Activated CD8-positive, alpha-beta memory T cell treated with anti-CD3 and anti-CD28 coated beads, Interleukin-2, amount 50 U/mL, for 4 hours (primary cell): ENCODE data around the gene FHL5.
"Not testable (repeated sequence)": the region's sequence is repeated elsewhere in the genome, so short reads cannot be mapped to it uniquely, and the experiment has no call there.

Experiments used
- DNase-seq: peaks from one replicate; pipeline ENCODE4 v3.0.0-alpha.2; 2020

FHL5 gene, protein sequence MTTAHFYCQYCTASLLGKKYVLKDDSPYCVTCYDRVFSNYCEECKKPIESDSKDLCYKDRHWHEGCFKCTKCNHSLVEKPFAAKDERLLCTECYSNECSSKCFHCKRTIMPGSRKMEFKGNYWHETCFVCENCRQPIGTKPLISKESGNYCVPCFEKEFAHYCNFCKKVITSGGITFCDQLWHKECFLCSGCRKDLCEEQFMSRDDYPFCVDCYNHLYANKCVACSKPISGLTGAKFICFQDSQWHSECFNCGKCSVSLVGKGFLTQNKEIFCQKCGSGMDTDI

DNA sequence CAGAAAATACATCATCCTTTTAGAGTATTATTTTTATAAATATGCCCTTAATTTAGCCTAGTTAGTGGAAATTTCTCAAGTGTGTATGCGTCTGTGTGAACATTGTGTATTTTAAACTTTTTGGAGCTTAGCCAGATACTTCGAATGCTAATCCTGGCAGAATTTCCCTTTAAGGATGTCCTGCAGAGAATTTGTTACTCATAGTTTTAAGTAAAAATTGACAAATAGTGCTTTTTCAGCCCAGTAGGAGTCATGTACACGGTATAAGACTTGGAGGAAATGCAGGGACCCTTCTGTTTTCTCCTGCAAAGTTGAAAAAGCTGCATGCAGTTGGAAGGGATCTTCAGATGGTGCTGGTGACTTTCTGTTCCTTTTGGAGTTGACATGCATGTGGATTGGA, at the start of gene FHL5:
Gene FHL5, plus strand, starts transcription at position 243 of the 400 bp plus-strand sequence. CDS start 40,486 bp downstream, outside the sequence.
- DNase-seq = no peak

DNA sequence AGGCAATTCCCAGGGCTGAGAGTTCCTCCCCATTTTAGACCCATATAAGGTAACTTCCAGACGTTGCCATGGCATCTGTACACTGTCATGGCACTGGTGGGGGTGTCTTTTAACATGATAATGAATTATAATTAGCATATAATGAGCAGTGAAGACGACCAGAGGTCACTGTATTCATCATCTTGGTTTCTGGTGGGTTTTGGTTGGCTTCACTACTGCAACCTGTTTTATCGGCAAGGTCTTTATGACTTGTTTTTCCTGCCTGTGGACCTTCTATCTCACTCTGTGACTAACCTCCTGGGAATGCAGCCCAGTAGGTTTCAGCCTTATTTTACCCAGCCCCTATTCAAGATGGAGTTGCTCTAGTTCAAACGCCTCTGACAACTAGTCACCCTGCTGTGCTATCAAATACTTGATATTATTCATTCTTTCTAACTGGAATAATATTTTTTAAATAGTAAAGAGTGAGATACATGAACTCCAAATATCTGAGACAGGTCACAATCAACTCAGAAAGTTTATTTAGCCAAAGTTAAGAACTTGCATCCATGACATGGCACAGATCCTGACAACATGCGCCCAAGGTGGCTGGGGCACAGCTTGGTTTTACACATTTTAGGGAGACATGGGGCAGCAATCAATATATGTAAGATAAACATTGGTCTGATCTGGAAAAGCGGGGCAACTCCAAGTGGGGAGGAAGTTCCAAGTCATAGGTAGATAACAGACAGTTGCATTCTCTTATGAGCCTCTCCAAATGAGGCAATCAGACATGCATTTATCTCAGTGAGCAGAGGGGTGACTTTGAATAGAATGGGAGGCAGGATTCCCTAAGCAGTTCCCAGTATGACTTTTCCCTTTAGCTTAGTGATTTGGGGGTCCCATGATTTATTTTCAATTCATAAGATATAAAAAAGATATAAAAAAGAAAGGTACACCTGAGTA, 42.5 kb upstream of the FHL5 start:
- no peak for DNase-seq

DNA sequence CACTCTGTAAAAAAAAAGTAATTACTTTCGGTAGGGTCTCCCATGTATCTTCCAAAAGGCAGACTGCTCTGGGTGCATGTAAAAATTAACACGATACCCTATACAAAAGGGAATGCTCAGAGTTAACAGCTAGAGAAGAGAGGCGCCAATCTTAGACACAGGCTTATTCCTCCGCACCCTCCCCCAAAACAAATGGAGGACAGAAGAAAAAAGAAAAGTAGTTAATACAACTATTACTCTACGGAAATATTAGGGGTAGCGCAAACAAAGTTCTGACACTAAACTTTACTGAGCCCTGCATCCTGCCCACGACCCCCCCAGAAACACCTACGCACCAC, 41.7 kb upstream of the FHL5 start:
- no peak for DNase-seq

DNA sequence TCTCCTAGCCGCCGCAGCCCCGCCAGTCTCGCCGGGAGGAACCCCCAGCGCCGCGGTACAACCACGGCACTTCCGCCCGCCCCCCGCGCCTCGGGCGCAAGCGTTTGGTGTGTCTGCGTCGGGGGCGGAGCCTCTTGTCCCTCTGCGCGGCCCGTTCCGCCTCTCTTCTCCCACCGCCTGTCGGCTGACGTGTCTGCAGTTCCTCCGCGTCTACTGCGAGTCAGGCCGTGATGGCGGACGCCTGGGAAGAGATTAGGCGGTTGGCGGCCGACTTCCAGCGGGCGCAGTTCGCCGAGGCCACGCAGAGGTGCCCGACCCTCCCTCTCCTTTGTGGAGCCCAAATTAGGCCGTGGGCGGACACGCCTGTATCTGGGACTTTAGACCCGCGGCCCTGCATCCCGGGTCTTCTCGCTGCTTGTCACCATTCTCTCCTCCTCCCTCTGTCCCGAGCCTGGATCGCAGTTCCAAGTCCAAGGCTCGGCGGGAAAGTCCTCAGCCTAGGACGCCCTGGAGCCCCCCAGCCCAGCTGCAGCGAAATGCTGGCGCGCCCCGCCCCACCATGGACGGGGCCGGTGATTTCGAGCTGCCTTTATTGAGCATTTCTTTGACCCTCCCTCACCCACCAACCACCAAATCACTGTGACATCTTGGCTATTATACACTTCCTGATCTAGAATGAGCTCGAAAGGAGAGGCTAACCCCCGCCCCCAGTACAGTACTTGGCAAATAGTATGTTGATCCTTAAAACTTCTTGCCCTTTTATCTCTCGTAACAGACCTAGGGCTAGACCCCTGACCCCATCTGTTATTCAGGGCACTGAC, 41.1 kb upstream of the FHL5 start, which contains the start of gene UFL1:
Gene UFL1, plus strand, starts transcription at position 163 of the 821 bp plus-strand sequence. Its CDS starts 68 bp downstream, at position 231.
- DNase-seq = peak; percentile 97

DNA sequence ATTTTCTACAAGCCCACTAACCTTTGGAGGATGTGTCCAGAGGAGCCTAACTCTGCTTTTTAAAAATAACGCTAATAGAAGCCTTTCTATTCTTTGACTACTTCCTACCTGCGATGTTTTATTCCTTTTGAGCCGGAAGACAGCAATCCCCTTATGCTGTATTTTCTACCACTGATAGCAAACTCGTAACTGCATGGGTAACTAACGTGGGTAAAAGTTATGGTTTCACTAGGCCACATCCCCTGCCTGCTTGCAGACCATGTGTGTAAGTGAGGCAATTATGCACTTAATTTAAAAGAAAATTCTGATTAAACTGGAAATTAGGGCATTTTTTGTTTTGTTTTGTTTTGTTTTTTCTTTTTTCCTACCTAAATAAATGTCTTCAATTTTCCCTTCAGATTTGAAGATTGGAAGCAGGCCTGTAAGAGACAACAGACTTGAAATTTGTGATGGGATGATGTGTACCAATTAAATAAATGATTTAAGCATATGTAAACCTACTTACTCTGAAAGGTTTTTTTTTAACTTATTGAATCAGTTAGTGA, 40.4 kb upstream of the FHL5 start:
- DNase-seq = no peak

DNA sequence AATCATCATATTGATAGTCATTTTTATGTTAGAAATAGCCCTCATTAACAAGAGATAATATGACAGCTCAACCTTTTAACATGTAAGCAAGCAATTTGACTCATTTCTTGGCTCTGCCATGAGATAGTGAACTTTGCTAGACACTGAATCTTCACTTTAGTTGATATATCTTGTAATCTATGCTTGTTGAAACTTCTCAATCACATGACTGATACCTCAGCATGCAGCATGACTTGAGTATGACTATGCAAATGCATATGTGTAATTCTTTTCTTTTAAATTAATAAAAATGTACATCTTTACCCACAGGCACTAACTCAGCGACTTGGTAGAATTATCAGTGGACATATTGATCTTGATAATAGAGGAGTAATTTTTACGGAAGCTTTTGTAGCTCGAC, 34.7 kb upstream of the FHL5 start:
- no peak for DNase-seq

DNA sequence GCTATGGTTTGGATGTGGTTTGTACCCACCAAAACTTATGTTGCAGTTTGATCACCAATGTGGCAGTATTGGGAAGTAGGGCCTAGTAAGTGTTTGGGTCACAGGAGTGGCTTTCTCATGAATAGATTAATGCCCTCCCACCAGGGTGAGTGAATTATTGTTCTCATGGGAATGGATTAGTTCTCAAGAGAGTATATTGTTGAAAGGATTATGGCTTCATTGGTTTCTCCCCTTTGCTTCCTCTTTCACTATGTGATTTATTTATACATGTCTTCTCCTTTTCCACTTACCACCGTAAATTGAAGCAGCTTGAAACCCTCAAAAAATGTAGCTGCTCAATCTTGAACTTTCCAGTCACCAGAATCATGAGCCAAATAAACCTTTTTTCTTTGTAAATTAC, 30.5 kb upstream of the FHL5 start:
- no peak for DNase-seq

DNA sequence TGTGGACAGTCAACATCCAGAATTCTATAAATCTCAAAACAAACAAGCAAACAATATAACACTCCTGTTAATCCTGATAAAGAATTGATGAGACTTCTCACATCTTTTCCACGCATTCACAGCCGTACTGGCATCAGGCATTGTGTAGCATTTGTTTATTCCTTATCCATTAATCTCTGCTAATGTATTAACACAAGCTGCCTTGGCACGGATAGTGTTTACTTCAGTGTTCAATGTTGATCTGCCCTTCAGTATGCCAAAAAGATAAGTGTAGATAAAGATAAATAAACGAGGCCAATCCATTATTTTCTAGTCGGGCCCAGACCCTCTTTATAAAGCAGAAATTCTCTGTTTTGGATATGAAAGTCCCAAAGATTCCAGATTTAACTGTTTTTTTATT, 25.2 kb upstream of the FHL5 start:
- DNase-seq = no peak

DNA sequence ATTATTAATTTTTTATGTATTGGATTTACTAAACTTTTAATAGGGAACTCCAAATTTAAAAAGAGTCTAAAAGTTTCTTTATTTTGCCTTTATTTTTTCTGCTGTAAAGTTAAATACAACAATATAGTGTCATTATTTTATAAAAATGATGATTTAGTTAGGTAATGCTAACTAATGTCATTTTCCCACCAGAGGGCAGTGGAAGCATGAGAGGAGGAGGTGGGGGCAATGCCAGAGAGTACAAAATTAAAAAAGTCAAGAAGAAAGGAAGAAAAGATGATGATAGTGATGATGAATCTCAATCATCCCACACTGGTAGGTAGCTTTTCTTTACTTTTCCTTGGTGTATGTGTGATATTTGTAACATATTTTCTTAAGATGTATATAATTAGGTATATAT, 20.2 kb upstream of the FHL5 start:
- DNase-seq = no peak

DNA sequence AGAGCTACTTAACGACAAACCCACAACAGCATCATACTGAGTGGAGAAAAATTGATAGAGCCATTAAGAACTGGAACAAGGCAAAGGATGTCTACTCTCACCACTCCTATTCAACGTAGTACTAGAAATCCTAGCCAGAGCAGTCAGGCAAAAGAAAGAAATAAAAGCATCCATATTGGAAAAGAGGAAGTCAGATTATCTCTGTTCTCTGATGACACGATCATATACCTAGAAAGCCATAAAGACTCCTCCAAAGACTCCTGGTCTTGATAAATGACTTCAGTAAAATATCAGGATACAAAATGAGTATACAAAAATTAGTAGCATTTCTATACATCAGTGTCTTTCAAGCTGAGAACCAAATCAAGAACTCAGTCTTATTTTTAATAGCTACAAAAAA, 17.0 kb upstream of the FHL5 start:
- DNase-seq = no peak

DNA sequence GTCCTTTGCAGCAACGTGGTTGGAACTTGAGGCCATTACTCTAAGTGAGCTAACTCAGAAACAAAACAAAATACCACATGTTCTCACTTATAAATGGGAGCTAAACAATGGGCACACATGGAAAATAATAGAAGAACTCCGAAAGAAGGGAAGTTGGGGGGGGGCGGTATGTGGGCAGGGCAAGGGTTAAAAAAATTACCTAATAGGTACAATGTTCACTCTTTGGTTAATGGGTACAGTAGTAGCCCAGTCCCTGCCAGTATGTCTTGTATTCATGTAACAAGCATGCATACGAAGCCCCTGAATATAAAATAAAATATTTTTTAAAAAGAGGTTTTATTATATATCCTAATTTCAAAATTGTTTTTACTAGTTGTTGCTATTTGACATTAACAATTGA, 15.3 kb upstream of the FHL5 start:
- no peak for DNase-seq

DNA sequence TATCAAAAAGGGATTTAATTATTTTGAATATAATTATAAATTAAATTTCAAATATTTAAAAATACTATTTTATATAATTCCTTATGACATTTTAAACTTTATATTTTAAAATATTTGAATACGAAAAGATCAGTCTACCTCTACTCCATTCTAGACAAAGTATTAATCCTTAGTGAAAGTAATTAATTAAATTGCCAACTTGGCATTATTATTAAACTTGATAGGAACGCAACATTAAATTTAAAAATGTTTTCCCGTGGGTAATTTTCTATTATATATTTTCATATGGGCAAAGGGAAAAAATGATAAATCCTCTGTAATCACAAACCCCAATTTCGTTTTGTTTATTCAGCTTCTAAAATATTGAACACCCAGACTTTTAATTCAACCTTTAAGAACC, 8.4 kb upstream of the FHL5 start:
- DNase-seq = no peak

DNA sequence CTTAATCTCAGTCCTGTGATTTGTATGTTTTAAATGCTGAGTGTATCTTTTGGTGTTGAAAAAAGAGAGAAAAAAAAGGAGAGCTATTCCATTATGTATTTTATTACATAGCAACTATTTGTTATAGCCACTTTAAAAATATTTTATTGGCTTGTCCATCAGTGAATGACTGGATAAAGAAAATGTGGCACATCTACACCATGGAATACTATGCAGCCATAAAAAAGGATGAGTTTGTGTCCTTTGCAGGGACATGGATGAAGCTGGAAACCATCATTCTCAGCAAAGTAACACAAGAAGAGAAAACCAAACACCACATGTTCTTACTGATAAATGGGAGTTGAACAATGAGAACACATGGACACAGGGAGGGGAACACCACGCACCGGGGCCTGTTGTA, 3.2 kb upstream of the FHL5 start:
- not testable (repeated sequence) for DNase-seq

DNA sequence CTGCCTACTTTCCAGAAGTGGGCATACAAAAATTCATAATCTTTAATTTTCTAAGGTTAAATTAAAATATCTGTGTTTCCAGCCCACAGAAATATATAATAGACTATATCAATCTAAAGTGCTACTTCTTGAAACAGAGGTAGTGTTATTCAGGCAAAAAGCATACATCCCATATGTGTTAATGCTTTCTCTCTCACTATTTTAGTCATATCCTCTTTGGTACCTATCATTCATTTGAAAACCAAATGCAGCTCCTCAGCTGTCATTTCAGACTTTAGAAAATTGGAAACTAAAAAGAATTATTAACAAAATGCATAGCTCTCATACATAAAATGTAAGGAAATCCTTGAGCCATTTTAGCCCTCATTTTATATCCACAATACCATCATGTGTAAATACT, 925 bp downstream of the FHL5 start:
- no peak for DNase-seq

DNA sequence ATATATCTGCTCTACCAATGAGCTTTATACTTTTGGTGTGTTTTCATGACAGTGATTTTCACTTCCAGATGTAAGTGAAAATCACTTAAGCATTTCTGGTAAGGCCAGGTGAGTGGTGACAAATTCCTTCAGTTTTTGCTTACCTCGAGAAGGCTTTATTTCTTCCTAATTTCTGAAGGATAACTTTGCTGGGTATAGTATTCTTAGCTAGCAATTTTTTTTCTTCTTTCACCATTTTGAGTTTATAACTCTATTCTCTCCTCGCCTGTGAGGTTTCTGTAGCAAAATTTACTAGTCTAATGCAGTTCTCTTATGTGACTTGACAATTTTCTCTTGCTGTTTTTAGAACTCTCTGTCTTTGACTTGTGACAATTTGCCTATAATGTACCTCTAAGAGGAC, 7.1 kb downstream of the FHL5 start:
- no peak for DNase-seq

DNA sequence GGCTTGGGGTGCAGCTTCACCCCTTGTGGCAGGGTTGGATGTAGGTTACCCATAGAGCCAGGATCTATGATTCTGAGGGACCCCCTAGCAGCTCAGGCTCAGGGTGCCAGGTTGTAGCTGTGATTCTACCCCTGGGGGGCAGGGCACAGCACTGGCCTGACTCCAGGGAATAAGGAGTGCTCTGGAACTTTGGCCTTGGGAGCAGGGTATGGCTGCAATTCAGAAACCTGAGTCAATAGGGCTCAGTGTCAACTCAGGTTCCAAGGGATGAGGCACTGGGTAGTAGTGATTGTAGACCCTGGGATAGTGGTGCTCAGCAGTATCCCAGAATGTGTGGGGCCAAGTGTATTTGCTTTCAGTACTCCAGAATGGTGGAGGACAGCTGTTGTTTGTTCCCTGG, 8.6 kb downstream of the FHL5 start:
- no peak for DNase-seq

DNA sequence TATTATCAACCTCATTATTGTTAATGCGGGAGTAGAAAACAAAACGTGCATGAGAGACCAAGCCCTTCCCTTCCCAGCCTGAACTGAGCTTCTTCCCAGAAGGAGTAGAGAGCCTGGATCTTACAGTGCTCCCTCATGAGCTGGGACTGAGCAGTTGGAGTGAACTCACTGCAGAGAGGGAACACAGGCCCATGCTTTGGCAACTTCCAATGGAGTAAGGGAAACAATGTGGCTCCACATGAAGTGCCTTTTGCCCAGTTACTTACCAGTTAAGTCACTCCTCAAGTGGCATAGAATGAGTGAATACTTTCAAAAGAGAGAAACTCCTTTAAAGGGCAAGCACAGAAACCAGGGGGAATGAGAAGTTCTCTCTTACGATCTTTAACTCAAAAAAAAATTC, 12.4 kb downstream of the FHL5 start:
- no peak for DNase-seq

DNA sequence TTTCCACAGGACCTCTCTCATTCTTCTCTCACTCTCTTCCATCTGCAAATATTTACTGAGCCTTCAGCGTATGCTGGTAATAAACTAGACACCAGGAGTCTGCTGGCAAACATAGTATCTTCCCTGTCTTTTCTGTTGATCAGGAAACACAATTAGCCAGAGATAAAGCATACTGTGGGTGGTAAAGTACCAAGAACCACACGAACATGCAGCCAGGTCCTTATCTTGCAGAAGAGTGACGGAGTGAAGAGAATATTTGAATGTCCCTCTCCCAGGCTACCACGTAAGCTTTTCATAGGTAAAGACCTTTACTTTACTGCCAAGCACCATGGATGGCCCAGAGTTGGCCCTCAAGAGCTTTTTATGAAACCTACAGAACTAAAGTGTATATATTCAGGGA, 13.3 kb downstream of the FHL5 start:
- no peak for DNase-seq

DNA sequence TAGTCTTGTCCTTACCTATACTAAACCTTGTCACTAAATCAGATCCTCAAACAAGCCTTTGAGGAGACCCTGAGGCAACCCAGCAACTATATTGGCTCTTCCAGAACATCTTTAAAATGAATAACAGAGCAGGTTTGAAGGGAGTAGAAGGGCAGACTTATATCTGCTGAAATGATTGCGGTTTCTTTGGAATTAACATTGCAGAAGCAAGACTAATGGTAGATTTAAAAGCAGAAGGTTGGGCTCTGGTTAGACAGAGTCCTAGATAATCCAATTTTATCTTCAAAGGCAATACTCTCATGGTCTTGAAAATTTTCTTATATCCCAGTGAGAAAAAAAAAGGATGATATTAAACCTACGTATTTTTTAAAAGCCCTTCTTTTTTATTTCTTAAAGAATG, 19.1 kb downstream of the FHL5 start:
- no peak for DNase-seq

DNA sequence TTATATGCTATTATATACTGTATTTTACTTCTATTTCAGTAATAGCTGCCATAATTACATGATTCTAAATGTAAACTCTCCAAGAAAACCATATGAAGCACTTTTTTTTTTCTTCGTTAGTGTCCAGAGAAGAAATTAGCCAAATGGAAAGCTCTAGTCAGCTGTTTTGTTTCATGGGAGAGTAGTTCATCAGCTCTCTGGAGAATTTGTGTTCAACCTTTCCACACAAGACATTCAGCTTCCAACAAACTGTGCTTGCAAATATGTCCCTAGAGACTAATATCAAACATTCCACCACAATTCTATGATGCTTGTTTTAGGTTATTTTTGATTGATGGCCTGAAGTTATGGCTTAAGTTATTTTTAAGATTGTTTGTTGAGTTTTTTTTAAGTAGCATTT, 19.5 kb downstream of the FHL5 start:
- DNase-seq = no peak

DNA sequence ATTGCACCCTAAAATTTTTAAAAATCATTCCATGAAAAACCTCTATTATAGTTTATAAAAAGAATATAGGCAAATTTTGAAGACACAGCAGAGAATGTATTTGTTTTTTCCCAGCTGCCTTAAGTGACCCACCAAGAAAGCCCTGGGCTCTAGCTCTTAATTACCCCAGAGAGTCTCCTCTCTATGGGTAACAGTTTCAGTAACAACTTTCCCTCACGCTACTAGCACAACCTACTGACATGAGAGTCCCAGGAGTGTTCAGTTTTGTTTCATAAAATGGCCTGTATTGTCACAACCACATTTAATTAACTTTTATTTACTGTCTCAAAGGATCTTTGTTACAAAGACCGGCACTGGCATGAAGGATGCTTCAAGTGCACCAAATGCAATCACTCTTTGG, 41.5 kb downstream of the FHL5 start:
- DNase-seq = no peak

DNA sequence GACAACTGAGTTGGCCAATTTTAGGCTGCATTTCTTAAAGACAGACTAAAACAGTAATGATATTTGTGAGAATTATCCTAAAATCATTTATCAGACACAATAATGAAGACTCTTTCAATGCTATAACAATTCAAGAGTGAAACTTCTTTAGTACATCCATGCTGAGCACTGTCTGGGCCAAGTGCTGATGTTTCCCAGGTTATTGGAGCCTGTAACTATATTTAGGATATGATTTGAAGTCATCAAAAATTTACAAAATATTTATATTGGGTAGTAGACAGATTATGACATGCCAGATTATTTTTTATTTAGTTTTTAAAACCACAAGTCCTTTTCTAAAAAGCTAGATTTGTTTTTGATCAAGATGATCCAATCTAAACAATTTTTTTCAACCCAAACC, 45.1 kb downstream of the FHL5 start:
- no peak for DNase-seq

DNA sequence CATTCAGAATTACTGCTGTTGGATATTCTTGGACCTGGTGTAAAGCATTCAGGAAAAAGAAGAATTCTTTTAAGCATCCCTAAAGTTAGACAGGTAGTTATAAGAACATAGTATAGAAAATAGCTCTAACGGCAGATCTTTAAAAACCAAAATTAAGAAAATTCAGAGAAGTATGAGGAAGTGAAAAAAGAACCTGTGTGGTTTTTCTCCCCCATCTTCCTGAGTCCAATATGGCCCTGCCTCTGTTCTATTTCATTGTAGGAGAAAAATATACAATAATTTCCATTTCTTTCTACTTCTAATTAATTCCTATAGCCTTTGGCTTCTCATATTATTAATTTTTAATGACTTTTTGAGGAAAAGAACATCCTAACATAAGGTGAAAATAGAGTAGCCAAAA, 47.1 kb downstream of the FHL5 start:
- no peak for DNase-seq
